Measurements from ENCODE around the gene GATA2.
A peak's percentile ranks its signal among the peaks of the same experiment; 100 is the strongest.

The GATA2 gene

GRCh38 chr3:128487813-128488635 lies 5.0 kb downstream of the GATA2 start:
- peak in 7 of 14 donors; percentile 5 to 51 (median 16) for DNase-seq

- DNase-seq = no peak
These were observed 5.5 kb downstream of the GATA2 start for GRCh38 chr3:128487538-128487812.

- DNase-seq = no peak
These were observed 6.1 kb downstream of the GATA2 start for GRCh38 chr3:128486681-128487537.

GRCh38 chr3:128486205-128486628 lies 6.8 kb downstream of the GATA2 start:
- no peak for DNase-seq

GRCh38 chr3:128485282-128486204 lies 7.5 kb downstream of the GATA2 start:
- DNase-seq = no peak

GRCh38 chr3:128484404-128485281 lies 8.4 kb downstream of the GATA2 start:
- no peak for DNase-seq

GRCh38 chr3:128483657-128484403 lies 9.2 kb downstream of the GATA2 start:
- no peak for DNase-seq

GRCh38 chr3:128482666-128483656 lies 10.0 kb downstream of the GATA2 start:
- no peak for DNase-seq

- no peak for DNase-seq
These were observed 10.8 kb downstream of the GATA2 start for GRCh38 chr3:128482175-128482574.

GRCh38 chr3:128481438-128481942 lies 11.5 kb downstream of the GATA2 start:
- DNase-seq = no peak

GRCh38 chr3:128480717-128481437 lies 12.1 kb downstream of the GATA2 start:
- DNase-seq = no peak

GRCh38 chr3:128480278-128480677 lies 12.7 kb downstream of the GATA2 start:
- DNase-seq = no peak

GRCh38 chr3:128479558-128480086 lies 13.4 kb downstream of the GATA2 start:
- no peak for DNase-seq

GRCh38 chr3:128478576-128479506 lies 14.2 kb downstream of the GATA2 start:
- DNase-seq = no peak

GRCh38 chr3:128476659-128477058 lies 16.3 kb downstream of the GATA2 start:
- DNase-seq = no peak

GRCh38 chr3:128475355-128475754 lies 17.6 kb downstream of the GATA2 start:
- no peak for DNase-seq

GRCh38 chr3:128473737-128474136 lies 19.3 kb downstream of the GATA2 start:
- no peak for DNase-seq

Data from C1 segment of cervical spinal cord (tissue), 14 donors.